Peyer's patch (tissue), 4 donors: Measurements from ENCODE around the gene SLC39A7. TPM values are rescaled to one million over a fixed set of nuclear protein-coding genes. Genes with fewer than 3 reads are reported as not detected.

ENCODE experiments used
- DNase-seq, 3 donors: peaks; one replicate each; pipeline ENCODE4 v3.0.0-alpha.2; 2017 to 2019
- H3K27ac ChIP-seq, 4 donors: fragments of 200-600 bp; sonication (generic); one replicate each; pipeline ENCODE4 v1.5.1; 2016 to 2019
- H3K27me3 ChIP-seq, 2 donors: fragments of 200-600 bp; sonication (generic); one replicate each; pipeline ENCODE4 v1.5.1; 2019
- H3K36me3 ChIP-seq, 3 donors: fragments of 200-600 bp; sonication (generic); one replicate each; pipeline ENCODE4 v1.5.1; 2016 to 2019
- H3K4me1 ChIP-seq, 4 donors: fragments of 200-600 bp; sonication (generic); one replicate each; pipeline ENCODE4 v1.5.1; 2016 to 2019
- H3K4me3 ChIP-seq, 4 donors: fragments of 200-600 bp; sonication (generic); 1 replicate in 3 of 4; 2 replicates in 1 of 4; pipeline ENCODE4 v1.5.1; 2016 to 2019; ENCODE audit warnings: mild to moderate bottlenecking in 1 of 4
- H3K9me3 ChIP-seq, 4 donors: fragments of 200-600 bp; sonication (generic); one replicate each; pipeline ENCODE4 v1.5.1; 2016 to 2019; ENCODE audit warnings: mild to moderate bottlenecking in 1 of 4
- CTCF ChIP-seq, 6 experiments: fragments of 450-650 bp in 4 of 6; fragments of 200-600 bp in 2 of 6; sonication (generic) in 1 of 6; IDR thresholded peaks; one replicate each; pipeline ENCODE4 v1.5.1; 2017 to 2019; ENCODE audit warnings: antibody characterized with exemption in 6 of 6, mild to moderate bottlenecking in 3 of 6, moderate library complexity in 1 of 6
- POLR2A ChIP-seq, 2 donors: fragments of 450-650 bp; IDR thresholded peaks; one replicate each; pipeline ENCODE4 v1.5.1; 2017; ENCODE audit warnings: antibody characterized with exemption in 2 of 2, mild to moderate bottlenecking in 2 of 2, moderate library complexity in 2 of 2
- total RNA-seq, 4 donors: library from RNA; depleted of rRNA; stranded (reverse); fragments of >200 nt; gene quantifications; one replicate each; pipeline ENCODE4 v1.1.0, GENCODE V29; 2016

Gene SLC39A7
- total RNA-seq, 4 donors from 2014 or later: 33.8 to 99.0 (median 55.0) TPM

DNA sequence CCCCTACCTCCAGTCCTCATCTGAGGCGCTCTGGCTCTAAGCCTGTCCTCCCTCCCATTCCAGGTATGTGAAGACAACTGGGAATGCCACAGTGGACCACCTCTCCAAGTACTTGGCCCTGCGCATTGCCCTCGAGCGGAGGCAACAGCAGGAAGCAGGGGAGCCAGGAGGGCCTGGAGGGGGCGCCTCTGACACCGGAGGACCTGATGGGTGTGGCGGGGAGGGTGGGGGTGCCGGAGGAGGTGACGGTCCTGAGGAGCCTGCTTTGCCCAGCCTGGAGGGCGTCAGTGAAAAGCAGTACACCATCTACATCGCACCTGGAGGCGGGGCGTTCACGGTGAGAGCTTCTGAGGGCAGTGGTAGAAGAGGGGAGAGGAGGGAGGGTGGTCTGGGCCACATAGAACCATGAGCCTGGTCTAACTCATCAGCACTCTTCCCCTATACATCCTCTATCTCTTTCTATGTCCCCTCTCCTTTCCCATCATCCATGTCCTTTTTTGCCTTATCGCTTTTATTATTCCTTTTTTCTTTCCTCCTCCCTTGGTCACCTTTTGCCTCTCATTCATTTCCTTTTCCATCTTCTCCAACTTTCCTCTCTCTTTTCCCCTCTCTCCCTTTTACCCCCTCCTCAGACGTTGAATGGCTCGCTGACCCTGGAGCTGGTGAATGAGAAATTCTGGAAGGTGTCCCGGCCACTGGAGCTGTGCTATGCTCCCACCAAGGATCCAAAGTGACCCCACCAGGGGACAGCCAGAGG lies 11.2 kb downstream of the SLC39A7 start:
- peak in 1 of 3 donors; percentile 41 for DNase-seq
- no peak overlapping the region for H3K4me3 ChIP-seq
- peaks cover 0 to 30% (median 11%) of the 10 kb centered on the region in 4 donors for H3K4me1 ChIP-seq
- TF ChIP-seq CTCF (IDR thresholded peaks at IDR 0.05): no peak
- TF ChIP-seq POLR2A (IDR thresholded peaks at IDR 0.05): no peak
- H3K27me3 ChIP-seq: no peaks in the 10 kb centered on the region
- peaks cover 0 to 19% (median 0%) of the 10 kb centered on the region in 3 donors for H3K36me3 ChIP-seq
- no peak overlapping the region for H3K27ac ChIP-seq
- H3K9me3 ChIP-seq: no peaks in the 10 kb centered on the region

DNA sequence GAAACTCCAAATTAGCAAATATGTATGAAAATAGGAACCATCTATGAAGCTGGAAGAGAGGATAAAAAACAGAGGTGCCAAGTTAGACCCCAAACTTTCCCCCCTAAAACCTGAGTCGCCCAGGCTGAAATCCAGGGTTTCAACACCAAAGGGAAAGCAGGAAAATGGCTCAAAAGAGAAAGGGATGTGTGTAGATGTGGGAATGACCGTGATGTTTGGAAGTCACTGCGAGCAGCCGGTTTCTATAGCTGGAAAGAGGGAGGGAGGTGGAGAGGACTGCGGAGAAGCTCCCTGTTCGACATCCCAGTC lies 12.1 kb downstream of the SLC39A7 start:
- Histone ChIP-seq H3K4me1 (peaks cover 0 to 21% (median 7%) of the 10 kb centered on the region in 4 donors), H3K27ac (no peak overlapping the region), H3K27me3 (no peaks in the 10 kb centered on the region), H3K36me3 (peaks cover 0 to 19% (median 0%) of the 10 kb centered on the region in 3 donors), H3K9me3 (no peaks in the 10 kb centered on the region), H3K4me3 (peak overlapping the region in 3 of 4 donors; percentile 32 to 47 (median 41))
- DNase-seq: no peak
- no peak for TF ChIP-seq POLR2A (IDR thresholded peaks at IDR 0.05)
- TF ChIP-seq CTCF (IDR thresholded peaks at IDR 0.05): no peak

- peak in 1 of 3 donors; percentile 49 for DNase-seq
- no peak for TF ChIP-seq POLR2A (IDR thresholded peaks at IDR 0.05)
- TF ChIP-seq CTCF (IDR thresholded peaks at IDR 0.05): no peak
- peak overlapping the region in 3 of 4 donors; percentile 32 to 47 (median 41) for H3K4me3 ChIP-seq
- H3K36me3 ChIP-seq: peaks cover 0 to 19% (median 0%) of the 10 kb centered on the region in 3 donors
- no peaks in the 10 kb centered on the region for H3K27me3 ChIP-seq
- peaks cover 0 to 21% (median 7%) of the 10 kb centered on the region in 4 donors for H3K4me1 ChIP-seq
- H3K9me3 ChIP-seq: no peaks in the 10 kb centered on the region
- peak overlapping the region in 1 of 4 donors; percentile 5 for H3K27ac ChIP-seq
Observed at GRCh38 chr6:33213166-33213988, 12.7 kb downstream of the SLC39A7 start.

DNA sequence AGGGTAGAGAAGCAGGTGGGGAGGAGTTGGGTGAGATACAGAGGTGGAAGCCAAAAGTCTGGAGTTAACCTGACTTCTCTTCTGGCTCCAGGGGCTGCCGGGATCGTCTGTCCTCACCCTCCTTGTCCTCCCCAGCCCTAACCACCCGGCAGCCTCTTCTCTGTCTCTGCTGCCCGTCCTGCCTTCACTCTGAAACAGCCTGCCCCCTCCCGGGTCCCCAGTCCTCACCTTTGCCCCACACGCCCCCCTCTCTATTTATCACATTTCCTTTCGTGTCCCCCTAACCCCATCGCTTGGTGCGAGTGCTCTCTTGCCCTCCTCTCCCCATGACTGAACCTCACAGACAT lies 13.3 kb downstream of the SLC39A7 start:
- no peak for DNase-seq
- H3K36me3 ChIP-seq: peaks cover 0 to 19% (median 0%) of the 10 kb centered on the region in 3 donors
- no peaks in the 10 kb centered on the region for H3K9me3 ChIP-seq
- H3K27ac ChIP-seq: no peak overlapping the region
- peaks cover 0 to 19% (median 7%) of the 10 kb centered on the region in 4 donors for H3K4me1 ChIP-seq
- H3K4me3 ChIP-seq: peak overlapping the region in 1 of 4 donors; percentile 41
- TF ChIP-seq CTCF (IDR thresholded peaks at IDR 0.05): no peak
- TF ChIP-seq POLR2A (IDR thresholded peaks at IDR 0.05): no peak
- H3K27me3 ChIP-seq: no peaks in the 10 kb centered on the region

GRCh38 chr6:33215271-33216116 lies 14.8 kb downstream of the SLC39A7 start:
- DNase-seq: no peak

More at GRCh38 chr6:33215271-33216116, 14.8 kb downstream of the SLC39A7 start:
- Histone ChIP-seq H3K9me3 (no peaks in the 10 kb centered on the region), H3K4me1 (peaks cover 0 to 16% (median 7%) of the 10 kb centered on the region in 4 donors), H3K27me3 (no peaks in the 10 kb centered on the region), H3K27ac (no peak overlapping the region), H3K36me3 (peaks cover 0 to 11% (median 0%) of the 10 kb centered on the region in 3 donors), H3K4me3 (no peak overlapping the region)
- no peak for TF ChIP-seq POLR2A (IDR thresholded peaks at IDR 0.05)
- TF ChIP-seq CTCF (IDR thresholded peaks at IDR 0.05): no peak
